ENCODE results near the gene RABGAP1. TPM values are rescaled to one million over a fixed set of nuclear protein-coding genes. Genes with fewer than 3 reads are reported as not detected.

The RABGAP1 gene
- total RNA-seq, 2 experiments from 2014 or later, result 16.8 to 46.6 TPM

GRCh38 chr9:122948313-122948712, 7.5 kb downstream of the RABGAP1 start:
- H3K4me3 ChIP-seq (ENCODE audit: low read depth, low read length, poor library complexity, severe bottlenecking), result no peak overlapping the region

GRCh38 chr9:122949696-122950095, 8.9 kb downstream of the RABGAP1 start:
- CTCF ChIA-PET (ENCODE audit: unreplicated experiment), result no interaction called here
- BruUV-seq (replicated peaks), result no TSS peak
- peaks cover 6% of the 10 kb centered on the region for H3K4me1 ChIP-seq (ENCODE audit: insufficient read depth, low read length, poor library complexity, severe bottlenecking)
- intact Hi-C loops (cut with micrococcal nuclease; ENCODE audit: unreplicated experiment), result no loop called here
- no peaks in the 10 kb centered on the region for H3K9me2 ChIP-seq (ENCODE audit: insufficient read depth, low read length)
- H3K79me2 ChIP-seq (ENCODE audit: insufficient read depth, low read depth, low read length), result peaks cover 94% of the 10 kb centered on the region
- DNase-seq (ENCODE audit: low spot score), result no peak
- no peak overlapping the region for H2AFZ ChIP-seq (ENCODE audit: low read length)
- no peak overlapping the region for H3K27ac ChIP-seq (ENCODE audit: low read depth, low read length, poor library complexity, severe bottlenecking)
- H3K36me3 ChIP-seq (ENCODE audit: insufficient read depth, low read length), result peaks cover 32% of the 10 kb centered on the region
- peaks cover 18% of the 10 kb centered on the region; the same call in 1 of the 2 replicates for H4K20me1 ChIP-seq (ENCODE audit: insufficient read depth, low read length)
- H3K4me3 ChIP-seq (ENCODE audit: low read depth, low read length, poor library complexity, severe bottlenecking), result no peak overlapping the region
- no peak overlapping the region for H3K4me2 ChIP-seq (ENCODE audit: low read length)
- POLR2A ChIA-PET, result no interaction called here
- no peaks in the 10 kb centered on the region for H3K9me3 ChIP-seq (ENCODE audit: low read length)
- TF ChIP-seq CTCF (conservative IDR thresholded peaks at IDR 0.05; ENCODE audit: low read length) (no peak), EZH2phosphoT487 (IDR thresholded peaks at IDR 0.05; ENCODE audit: borderline replicate concordance, low read depth, low read length) (no peak)

More at GRCh38 chr9:122948313-122948712, 7.5 kb downstream of the RABGAP1 start:
- Histone ChIP-seq H3K9me3 (ENCODE audit: low read length) (no peaks in the 10 kb centered on the region), H3K9me2 (ENCODE audit: insufficient read depth, low read length) (no peaks in the 10 kb centered on the region), H4K20me1 (ENCODE audit: insufficient read depth, low read length) (peaks cover 18% of the 10 kb centered on the region; the same call in 1 of the 2 replicates), H3K4me2 (ENCODE audit: low read length) (no peak overlapping the region), H3K36me3 (ENCODE audit: insufficient read depth, low read length) (peaks cover 37% of the 10 kb centered on the region), H3K27ac (ENCODE audit: low read depth, low read length, poor library complexity, severe bottlenecking) (no peak overlapping the region), H3K4me1 (ENCODE audit: insufficient read depth, low read length, poor library complexity, severe bottlenecking) (peaks cover 6% of the 10 kb centered on the region), H3K79me2 (ENCODE audit: insufficient read depth, low read depth, low read length) (peaks cover 94% of the 10 kb centered on the region), H2AFZ (ENCODE audit: low read length) (no peak overlapping the region)
- no TSS peak for BruUV-seq (replicated peaks)
- TF ChIP-seq CTCF (conservative IDR thresholded peaks at IDR 0.05; ENCODE audit: low read length) (no peak), EZH2phosphoT487 (IDR thresholded peaks at IDR 0.05; ENCODE audit: borderline replicate concordance, low read depth, low read length) (no peak)
- ChIA-PET CTCF (ENCODE audit: unreplicated experiment) (interaction anchor here (0.6 kb wide), 1 partner anchor 125 kb away, joined by 3 read pairs; no protein-coding TSS in a partner anchor), POLR2A (interaction anchor here (0.6 to 1.2 kb wide), 2 partner anchors 13 to 15 kb away, joined by 3 to 4 read pairs; no protein-coding TSS in a partner anchor)
- intact Hi-C loops (cut with micrococcal nuclease; ENCODE audit: unreplicated experiment), result no loop called here
- no peak for DNase-seq (ENCODE audit: low spot score)

GRCh38 chr9:122950263-122950662, 9.4 kb downstream of the RABGAP1 start:
- POLR2A ChIA-PET, result no interaction called here
- no peak for DNase-seq (ENCODE audit: low spot score)
- peaks cover 28% of the 10 kb centered on the region for H3K36me3 ChIP-seq (ENCODE audit: insufficient read depth, low read length)
- no peaks in the 10 kb centered on the region for H3K9me2 ChIP-seq (ENCODE audit: insufficient read depth, low read length)
- no TSS peak for BruUV-seq (replicated peaks)
- H2AFZ ChIP-seq (ENCODE audit: low read length), result no peak overlapping the region
- H3K27ac ChIP-seq (ENCODE audit: low read depth, low read length, poor library complexity, severe bottlenecking), result no peak overlapping the region
- no peak for TF ChIP-seq EZH2phosphoT487 (IDR thresholded peaks at IDR 0.05; ENCODE audit: borderline replicate concordance, low read depth, low read length)
- TF ChIP-seq CTCF (conservative IDR thresholded peaks at IDR 0.05; ENCODE audit: low read length), result no peak
- H3K79me2 ChIP-seq (ENCODE audit: insufficient read depth, low read depth, low read length), result peaks cover 94% of the 10 kb centered on the region
- H4K20me1 ChIP-seq (ENCODE audit: insufficient read depth, low read length), result peaks cover 17% of the 10 kb centered on the region; the same call in 1 of the 2 replicates
- intact Hi-C loops (cut with micrococcal nuclease; ENCODE audit: unreplicated experiment), result no loop called here
- H3K4me3 ChIP-seq (ENCODE audit: low read depth, low read length, poor library complexity, severe bottlenecking), result no peak overlapping the region
- no peak overlapping the region for H3K4me2 ChIP-seq (ENCODE audit: low read length)
- H3K9me3 ChIP-seq (ENCODE audit: low read length), result no peaks in the 10 kb centered on the region
- CTCF ChIA-PET (ENCODE audit: unreplicated experiment), result no interaction called here
- peaks cover 4% of the 10 kb centered on the region for H3K4me1 ChIP-seq (ENCODE audit: insufficient read depth, low read length, poor library complexity, severe bottlenecking)
